GM06990 (cell line): ENCODE results near the gene MYRFL.

Experiments used
- DNase-seq: peaks from one replicate; pipeline ENCODE4 v3.0.0-alpha.2; 2011; ENCODE audit not compliant: insufficient read length; ENCODE audit errors: extremely low read depth
- H3K27me3 ChIP-seq: replicated peaks from 2 replicates; pipeline ENCODE4 v1.6.0; 2011; ENCODE audit warnings: low read length; ENCODE audit not compliant: control insufficient read depth, insufficient read depth
- H3K36me3 ChIP-seq: 2 replicates; pipeline ENCODE4 v1.5.1; 2011; ENCODE audit warnings: low read length; ENCODE audit not compliant: control insufficient read depth, insufficient read depth
- H3K4me3 ChIP-seq: replicated peaks from 2 replicates; pipeline ENCODE4 v1.5.1; 2011; ENCODE audit warnings: low read depth, mild to moderate bottlenecking, control low read depth, low read length
- TF ChIP-seq, protein P1 (sequence below): IDR thresholded peaks from 2 replicates; pipeline ENCODE4 v1.5.1; 2011; ENCODE audit warnings: low read length, control low read depth, mild to moderate bottlenecking, inconsistent platforms; ENCODE audit not compliant: insufficient read depth, poor library complexity, severe bottlenecking

MYRFL gene

DNA sequence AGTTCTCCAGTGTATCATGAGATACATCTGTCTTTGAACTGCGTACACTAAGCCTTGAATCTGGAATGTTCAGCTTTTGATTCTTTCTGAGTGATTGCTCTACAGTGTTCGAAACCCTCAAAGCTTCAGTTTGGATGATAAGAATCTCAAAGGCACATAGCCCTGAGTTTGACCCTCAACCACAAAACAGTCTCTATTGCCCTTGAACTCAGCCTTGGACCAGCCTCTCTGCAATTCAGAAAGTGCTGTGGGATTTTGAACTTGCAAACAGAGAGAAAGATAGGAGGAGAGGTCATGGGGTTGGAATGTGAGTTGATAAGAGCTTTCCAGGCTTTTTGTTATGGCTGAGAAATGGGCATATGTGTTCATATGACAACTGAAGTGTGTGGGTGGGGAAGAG, 100.3 kb downstream of the MYRFL start:
- TF ChIP-seq, protein P1, sequence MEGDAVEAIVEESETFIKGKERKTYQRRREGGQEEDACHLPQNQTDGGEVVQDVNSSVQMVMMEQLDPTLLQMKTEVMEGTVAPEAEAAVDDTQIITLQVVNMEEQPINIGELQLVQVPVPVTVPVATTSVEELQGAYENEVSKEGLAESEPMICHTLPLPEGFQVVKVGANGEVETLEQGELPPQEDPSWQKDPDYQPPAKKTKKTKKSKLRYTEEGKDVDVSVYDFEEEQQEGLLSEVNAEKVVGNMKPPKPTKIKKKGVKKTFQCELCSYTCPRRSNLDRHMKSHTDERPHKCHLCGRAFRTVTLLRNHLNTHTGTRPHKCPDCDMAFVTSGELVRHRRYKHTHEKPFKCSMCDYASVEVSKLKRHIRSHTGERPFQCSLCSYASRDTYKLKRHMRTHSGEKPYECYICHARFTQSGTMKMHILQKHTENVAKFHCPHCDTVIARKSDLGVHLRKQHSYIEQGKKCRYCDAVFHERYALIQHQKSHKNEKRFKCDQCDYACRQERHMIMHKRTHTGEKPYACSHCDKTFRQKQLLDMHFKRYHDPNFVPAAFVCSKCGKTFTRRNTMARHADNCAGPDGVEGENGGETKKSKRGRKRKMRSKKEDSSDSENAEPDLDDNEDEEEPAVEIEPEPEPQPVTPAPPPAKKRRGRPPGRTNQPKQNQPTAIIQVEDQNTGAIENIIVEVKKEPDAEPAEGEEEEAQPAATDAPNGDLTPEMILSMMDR: no peak
- Histone ChIP-seq H3K36me3 (no peaks in the 10 kb centered on the region), H3K4me3 (no peak overlapping the region), H3K27me3 (no peaks in the 10 kb centered on the region)
- no peak for DNase-seq

DNA sequence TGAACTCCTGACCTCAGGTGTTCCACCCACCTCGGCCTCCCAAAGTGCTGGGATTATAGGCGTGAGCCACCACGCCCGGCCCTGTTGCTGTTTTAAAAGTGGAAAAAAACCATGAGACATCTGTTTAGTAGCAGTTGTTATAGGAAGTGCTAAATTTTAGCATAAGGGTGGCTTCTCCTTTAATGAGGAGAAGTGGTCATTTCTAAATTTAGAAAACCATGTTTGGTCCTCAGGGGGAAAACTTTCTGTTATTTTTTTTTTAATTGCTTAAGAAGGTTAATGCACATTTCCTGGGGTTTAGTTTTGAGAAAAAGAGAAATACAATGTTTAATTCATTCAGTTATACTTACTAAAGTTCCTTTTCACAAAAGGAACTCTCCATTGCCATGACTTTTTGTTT, 102.1 kb downstream of the MYRFL start:
- H3K27me3 ChIP-seq: no peaks in the 10 kb centered on the region
- no peak for DNase-seq
- TF ChIP-seq, protein P1: no peak
- H3K4me3 ChIP-seq: no peak overlapping the region
- no peaks in the 10 kb centered on the region for H3K36me3 ChIP-seq

DNA sequence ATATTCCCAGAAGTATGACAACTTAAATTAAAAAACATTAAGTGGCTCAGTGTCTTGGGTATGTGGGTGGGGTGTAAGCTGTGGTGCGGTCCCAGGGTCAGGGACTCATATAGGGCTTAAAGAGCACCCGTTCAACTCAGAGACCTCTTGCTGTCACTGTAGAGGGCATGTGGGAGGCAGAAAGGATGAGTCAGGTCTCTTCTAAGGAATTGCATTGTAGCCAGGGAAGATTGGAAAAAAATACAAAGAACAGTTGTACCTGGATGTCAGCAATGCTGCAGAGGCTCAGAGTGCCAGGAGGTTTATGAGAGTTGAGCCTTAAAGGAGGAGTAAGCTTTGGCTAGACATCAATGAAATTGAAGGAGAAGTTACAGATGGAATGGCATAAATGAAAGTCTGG, 104.1 kb downstream of the MYRFL start:
- no peak overlapping the region for H3K4me3 ChIP-seq
- no peaks in the 10 kb centered on the region for H3K36me3 ChIP-seq
- TF ChIP-seq, protein P1: no peak

DNA sequence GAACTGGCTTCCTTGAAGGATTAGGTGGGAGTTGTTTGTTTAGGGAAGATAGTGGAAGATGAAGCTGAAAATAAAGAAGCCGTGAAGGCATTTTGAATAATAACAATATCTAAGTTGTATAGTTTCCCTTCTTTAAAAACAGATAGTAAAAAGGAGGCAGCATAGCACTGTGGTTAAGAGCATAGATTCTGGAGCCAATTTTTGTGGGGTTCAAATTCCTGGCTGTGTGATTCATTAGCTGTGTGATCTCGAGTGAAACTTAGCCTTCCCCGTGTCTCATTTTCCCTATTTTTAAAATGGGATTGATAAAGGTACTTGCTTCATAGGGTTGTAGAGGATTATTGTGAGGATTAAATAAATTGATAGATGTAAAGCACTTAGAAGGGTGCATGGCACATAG, 104.5 kb downstream of the MYRFL start:
- TF ChIP-seq, protein P1: no peak
- Histone ChIP-seq H3K27me3 (no peaks in the 10 kb centered on the region), H3K36me3 (no peaks in the 10 kb centered on the region), H3K4me3 (no peak overlapping the region)
- no peak for DNase-seq

More for the DNA sequence above, 104.1 kb downstream of the MYRFL start:
- no peak for DNase-seq
- no peaks in the 10 kb centered on the region for H3K27me3 ChIP-seq

DNA sequence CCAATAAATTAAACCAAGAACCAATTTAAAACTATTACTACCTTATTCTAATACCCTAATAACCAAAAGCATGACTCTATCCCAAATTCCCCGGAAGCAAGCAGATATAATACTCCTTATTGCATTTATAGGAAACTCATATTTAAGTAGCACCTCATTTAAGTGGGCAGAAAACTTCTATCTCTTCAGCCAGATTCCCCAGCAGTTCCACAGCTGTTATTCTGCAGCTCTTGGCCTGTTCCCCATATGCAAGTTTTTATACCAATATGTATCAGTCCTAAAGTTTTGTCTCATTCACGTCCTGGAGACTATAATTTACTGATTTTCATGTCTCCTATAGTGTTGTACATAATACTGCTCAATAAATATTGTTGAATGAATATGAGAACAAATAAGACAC, 106.5 kb downstream of the MYRFL start:
- TF ChIP-seq, protein P1: no peak
- no peak for DNase-seq
- Histone ChIP-seq H3K27me3 (no peaks in the 10 kb centered on the region), H3K4me3 (no peak overlapping the region), H3K36me3 (no peaks in the 10 kb centered on the region)

DNA sequence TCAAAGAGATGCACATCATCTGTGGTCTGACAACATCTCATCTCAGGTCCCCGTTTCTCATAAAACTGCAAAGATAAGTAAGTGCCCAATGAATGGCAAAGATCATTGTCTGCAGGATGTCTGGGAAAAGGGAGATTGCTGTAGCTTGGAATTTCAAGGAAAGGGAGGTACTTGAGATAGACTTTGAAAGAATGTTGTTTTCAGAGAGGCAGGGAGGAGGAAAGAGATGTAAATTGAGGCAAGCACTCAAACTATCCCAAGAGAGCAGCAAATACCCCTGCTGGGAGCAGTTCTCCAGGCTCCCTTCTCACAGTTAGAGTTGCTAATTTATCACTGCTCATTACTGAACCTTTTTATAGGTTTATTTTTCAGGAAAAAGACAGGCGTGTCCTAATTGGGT, 107.1 kb downstream of the MYRFL start:
- Histone ChIP-seq H3K4me3 (no peak overlapping the region), H3K27me3 (no peaks in the 10 kb centered on the region), H3K36me3 (no peaks in the 10 kb centered on the region)
- DNase-seq: no peak
- TF ChIP-seq, protein P1: no peak
